Calu3 (cell line): ENCODE results near the gene ERGIC2. TPM values are rescaled to one million over a fixed set of nuclear protein-coding genes. Genes with fewer than 3 reads are reported as not detected.

Source experiments
- BruUV-seq: library from RNA; stranded (reverse); fragments of 400-500 nt; replicated peaks from 2 replicates; lab custom pipeline; 2021; lab: Mats Ljungman, UMichigan
- CTCF ChIA-PET: fragments of 300-600 bp; sonication (Branson Sonifier 250); formaldehyde crosslinking; loops from one replicate; lab custom pipeline; 2022; ENCODE audit warnings: antibody characterized with exemption; lab: Charles Lee
- DNase-seq: peaks from one replicate; pipeline ENCODE4 v3.0.0; 2022
- H3K27ac Mint-ChIP-seq: one replicate; pipeline ENCODE4 v1.8.0; 2022; ENCODE audit warnings: mixed read lengths; ENCODE audit not compliant: unreplicated experiment
- H3K27me3 Mint-ChIP-seq: one replicate; pipeline ENCODE4 v1.8.0; 2022; ENCODE audit warnings: mixed read lengths; ENCODE audit not compliant: unreplicated experiment
- H3K36me3 Mint-ChIP-seq: one replicate; pipeline ENCODE4 v1.8.0; 2022; ENCODE audit warnings: mild to moderate bottlenecking, moderate library complexity, mixed read lengths; ENCODE audit not compliant: insufficient read depth, unreplicated experiment
- H3K4me1 Mint-ChIP-seq: one replicate; pipeline ENCODE4 v1.8.0; 2022; ENCODE audit warnings: mild to moderate bottlenecking, low read depth, mixed read lengths; ENCODE audit not compliant: unreplicated experiment
- H3K4me3 Mint-ChIP-seq: one replicate; pipeline ENCODE4 v1.8.0; 2022; ENCODE audit warnings: mild to moderate bottlenecking, low read depth, moderate library complexity, mixed read lengths; ENCODE audit not compliant: unreplicated experiment
- H3K9me3 Mint-ChIP-seq: one replicate; pipeline ENCODE4 v1.8.0; 2022; ENCODE audit warnings: low read depth, mixed read lengths; ENCODE audit not compliant: unreplicated experiment
- CTCF ChIP-seq: fragments of 200-600 bp; IDR thresholded peaks from one replicate; pipeline ENCODE4 v1.8.0; 2022; ENCODE audit warnings: antibody characterized with exemption; ENCODE audit not compliant: unreplicated experiment
- intact Hi-C: fragments of 100-400 bp; cut with micrococcal nuclease; formaldehyde crosslinking; loops from one replicate; pipeline ENCODE4 v1.10.0; 2022; ENCODE audit not compliant: unreplicated experiment
- total RNA-seq: library from RNA; stranded (reverse); gene quantifications from 2 replicates; pipeline ENCODE4 v1.2.3, GENCODE V29; 2022

The ERGIC2 gene
- total RNA-seq, 1 experiment from 2014 or later = 112 TPM

DNA sequence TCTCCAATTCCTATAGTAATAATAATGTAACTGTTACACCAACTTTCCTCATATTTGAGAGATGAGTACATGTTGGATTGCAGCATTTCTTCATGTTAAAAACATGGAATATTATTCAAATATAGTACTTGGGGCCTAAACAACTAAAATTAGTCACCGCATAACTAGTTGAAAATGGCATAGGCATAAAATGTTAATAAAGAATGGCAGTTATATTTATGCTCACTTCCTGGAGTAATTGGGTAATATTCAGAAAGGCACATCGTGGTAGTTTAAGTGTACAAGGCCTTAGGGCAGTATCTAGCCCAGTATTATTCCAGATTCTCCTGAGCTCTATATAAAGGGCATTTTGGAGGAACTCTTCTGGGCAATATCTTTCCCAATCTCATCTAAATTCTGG lies 46.0 kb downstream of the ERGIC2 start:
- Mint-ChIP-seq H3K27ac (no peak overlapping the region), H3K9me3 (no peaks in the 10 kb centered on the region), H3K27me3 (no peaks in the 10 kb centered on the region), H3K4me3 (no peak overlapping the region), H3K36me3 (peaks cover 11% of the 10 kb centered on the region), H3K4me1 (no peaks in the 10 kb centered on the region)
- CTCF ChIA-PET = no interaction called here
- TF ChIP-seq CTCF = no peak
- DNase-seq = no peak
- BruUV-seq = no TSS peak
- intact Hi-C loops = no loop called here

GRCh38 chr12:29333178-29333577 lies 47.8 kb downstream of the ERGIC2 start:
- no TSS peak for BruUV-seq
- H3K9me3 Mint-ChIP-seq = no peaks in the 10 kb centered on the region
- CTCF ChIA-PET = no interaction called here
- no peaks in the 10 kb centered on the region for H3K27me3 Mint-ChIP-seq
- no peak for DNase-seq
- intact Hi-C loops = no loop called here
- peaks cover 10% of the 10 kb centered on the region for H3K36me3 Mint-ChIP-seq
- no peaks in the 10 kb centered on the region for H3K4me1 Mint-ChIP-seq
- TF ChIP-seq CTCF = no peak
- no peak overlapping the region for H3K27ac Mint-ChIP-seq
- H3K4me3 Mint-ChIP-seq = no peak overlapping the region

GRCh38 chr12:29329411-29329810 lies 51.6 kb downstream of the ERGIC2 start:
- CTCF ChIA-PET = interaction anchor here (0.7 kb wide), 1 partner anchor 124 kb away, joined by 5 read pairs; no protein-coding TSS in a partner anchor
- TF ChIP-seq CTCF = no peak
- DNase-seq = no peak
- intact Hi-C loops = no loop called here
- Mint-ChIP-seq H3K9me3 (peaks cover 6% of the 10 kb centered on the region), H3K4me1 (no peaks in the 10 kb centered on the region), H3K36me3 (peaks cover 10% of the 10 kb centered on the region), H3K4me3 (no peak overlapping the region), H3K27ac (no peak overlapping the region), H3K27me3 (no peaks in the 10 kb centered on the region)
- BruUV-seq = no TSS peak

GRCh38 chr12:29322157-29322556 lies 58.8 kb downstream of the ERGIC2 start:
- Mint-ChIP-seq H3K9me3 (peaks cover 9% of the 10 kb centered on the region), H3K4me3 (no peak overlapping the region)
- CTCF ChIA-PET = no interaction called here

More at GRCh38 chr12:29322157-29322556, 58.8 kb downstream of the ERGIC2 start:
- no peaks in the 10 kb centered on the region for H3K27me3 Mint-ChIP-seq
- intact Hi-C loops = no loop called here
- no peak overlapping the region for H3K27ac Mint-ChIP-seq
- H3K4me1 Mint-ChIP-seq = peaks cover 14% of the 10 kb centered on the region
- BruUV-seq = no TSS peak
- DNase-seq = no peak
- peaks cover 11% of the 10 kb centered on the region for H3K36me3 Mint-ChIP-seq
- TF ChIP-seq CTCF = no peak
